ENCODE results near the gene MDP1.
A peak's percentile ranks its signal among the peaks of the same experiment; 100 is the strongest.

The MDP1 gene

DNA sequence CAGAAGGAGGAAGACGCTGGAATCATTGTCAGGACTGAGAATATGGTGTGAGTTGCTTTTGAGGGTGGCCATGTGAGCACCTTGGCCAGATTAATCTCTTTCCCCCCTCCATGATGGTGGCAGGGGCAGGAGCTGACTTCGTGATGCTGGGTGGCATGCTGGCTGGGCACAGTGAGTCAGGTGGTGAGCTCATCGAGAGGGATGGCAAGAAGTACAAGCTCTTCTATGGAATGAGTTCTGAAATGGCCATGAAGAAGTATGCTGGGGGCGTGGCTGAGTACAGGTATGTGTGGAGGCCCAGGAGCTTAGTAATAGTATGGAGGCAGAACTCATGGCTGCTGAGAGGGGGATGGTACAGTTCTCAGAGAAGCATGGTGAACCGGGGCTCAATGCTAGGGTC is 22.3 kb upstream of the MDP1 start:
- H3K4me1 ChIP-seq (ENCODE audit: control insufficient read depth in 2 of 2, insufficient read depth in 2 of 2, low read length in 2 of 2): peaks cover 27 to 28% of the 10 kb centered on the region in 2 donors
- H3K36me3 ChIP-seq (ENCODE audit: control insufficient read depth in 2 of 2, insufficient read depth in 2 of 2, low read length in 2 of 2): peaks cover 53 to 60% of the 10 kb centered on the region in 2 donors
- H3K27me3 ChIP-seq (ENCODE audit: control insufficient read depth in 2 of 2, insufficient read depth in 2 of 2, low read length in 2 of 2): no peaks in the 10 kb centered on the region
- no peaks in the 10 kb centered on the region for H3K9me3 ChIP-seq (ENCODE audit: control insufficient read depth in 2 of 2, low read length in 2 of 2)
- H3K4me3 ChIP-seq (ENCODE audit: low read length in 2 of 2): no peak overlapping the region
- no peak overlapping the region for H3K27ac ChIP-seq (ENCODE audit: low read depth in 2 of 2, low read length in 2 of 2)
- H3K9ac ChIP-seq (ENCODE audit: low read depth in 1 of 2, low read length in 2 of 2): no peak overlapping the region

DNA sequence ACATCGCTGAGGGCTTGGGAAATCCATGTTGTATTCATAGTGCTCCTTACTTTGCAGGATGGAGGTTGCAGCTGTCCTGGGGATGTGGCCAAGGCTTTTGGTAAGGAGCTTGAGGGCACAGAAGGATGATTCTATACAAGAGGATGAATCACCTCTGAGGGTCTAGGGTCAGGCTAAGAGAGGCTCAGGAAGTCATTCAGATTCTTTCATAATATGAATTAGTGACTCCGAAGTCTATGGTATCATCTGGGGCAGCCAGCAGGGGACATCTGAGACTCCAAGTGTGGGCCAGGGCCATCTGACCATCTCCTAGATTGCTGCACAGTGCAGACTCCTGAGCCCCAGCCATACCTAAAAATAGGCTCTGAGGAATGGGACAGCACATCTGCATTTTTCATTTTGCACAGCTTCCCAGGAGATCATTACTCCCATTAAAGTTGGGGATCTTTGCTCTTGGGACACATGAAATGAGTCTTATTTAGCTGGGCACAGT is 21.6 kb upstream of the MDP1 start:
- peaks cover 28 to 30% of the 10 kb centered on the region in 2 donors for H3K4me1 ChIP-seq (ENCODE audit: control insufficient read depth in 2 of 2, insufficient read depth in 2 of 2, low read length in 2 of 2)

GRCh38 chr14:24236689-24237462 is 21.0 kb upstream of the MDP1 start:
- Histone ChIP-seq H3K27ac (ENCODE audit: low read depth in 2 of 2, low read length in 2 of 2) (no peak overlapping the region), H3K9me3 (ENCODE audit: control insufficient read depth in 2 of 2, low read length in 2 of 2) (no peaks in the 10 kb centered on the region), H3K4me1 (ENCODE audit: control insufficient read depth in 2 of 2, insufficient read depth in 2 of 2, low read length in 2 of 2) (peaks cover 26 to 30% of the 10 kb centered on the region in 2 donors), H3K4me3 (ENCODE audit: low read length in 2 of 2) (no peak overlapping the region), H3K36me3 (ENCODE audit: control insufficient read depth in 2 of 2, insufficient read depth in 2 of 2, low read length in 2 of 2) (peaks cover 53 to 60% of the 10 kb centered on the region in 2 donors), H3K27me3 (ENCODE audit: control insufficient read depth in 2 of 2, insufficient read depth in 2 of 2, low read length in 2 of 2) (no peaks in the 10 kb centered on the region), H3K9ac (ENCODE audit: low read depth in 1 of 2, low read length in 2 of 2) (no peak overlapping the region)

More for the DNA sequence above, 21.6 kb upstream of the MDP1 start:
- Histone ChIP-seq H3K9me3 (ENCODE audit: control insufficient read depth in 2 of 2, low read length in 2 of 2) (no peaks in the 10 kb centered on the region), H3K36me3 (ENCODE audit: control insufficient read depth in 2 of 2, insufficient read depth in 2 of 2, low read length in 2 of 2) (peaks cover 53 to 60% of the 10 kb centered on the region in 2 donors), H3K27ac (ENCODE audit: low read depth in 2 of 2, low read length in 2 of 2) (no peak overlapping the region), H3K4me3 (ENCODE audit: low read length in 2 of 2) (no peak overlapping the region), H3K9ac (ENCODE audit: low read depth in 1 of 2, low read length in 2 of 2) (no peak overlapping the region), H3K27me3 (ENCODE audit: control insufficient read depth in 2 of 2, insufficient read depth in 2 of 2, low read length in 2 of 2) (no peaks in the 10 kb centered on the region)

GRCh38 chr14:24235804-24236688 is 20.2 kb upstream of the MDP1 start:
- no peaks in the 10 kb centered on the region for H3K27me3 ChIP-seq (ENCODE audit: control insufficient read depth in 2 of 2, insufficient read depth in 2 of 2, low read length in 2 of 2)
- no peak overlapping the region for H3K9ac ChIP-seq (ENCODE audit: low read depth in 1 of 2, low read length in 2 of 2)
- peaks cover 28 to 30% of the 10 kb centered on the region in 2 donors for H3K4me1 ChIP-seq (ENCODE audit: control insufficient read depth in 2 of 2, insufficient read depth in 2 of 2, low read length in 2 of 2)
- H3K9me3 ChIP-seq (ENCODE audit: control insufficient read depth in 2 of 2, low read length in 2 of 2): no peaks in the 10 kb centered on the region
- H3K4me3 ChIP-seq (ENCODE audit: low read length in 2 of 2): no peak overlapping the region
- H3K27ac ChIP-seq (ENCODE audit: low read depth in 2 of 2, low read length in 2 of 2): no peak overlapping the region
- peaks cover 52 to 59% of the 10 kb centered on the region in 2 donors for H3K36me3 ChIP-seq (ENCODE audit: control insufficient read depth in 2 of 2, insufficient read depth in 2 of 2, low read length in 2 of 2)

GRCh38 chr14:24234095-24235005 is 18.5 kb upstream of the MDP1 start:
- Histone ChIP-seq H3K36me3 (ENCODE audit: control insufficient read depth in 2 of 2, insufficient read depth in 2 of 2, low read length in 2 of 2) (peaks cover 36 to 42% of the 10 kb centered on the region in 2 donors), H3K4me3 (ENCODE audit: low read length in 2 of 2) (no peak overlapping the region), H3K9ac (ENCODE audit: low read depth in 1 of 2, low read length in 2 of 2) (no peak overlapping the region), H3K4me1 (ENCODE audit: control insufficient read depth in 2 of 2, insufficient read depth in 2 of 2, low read length in 2 of 2) (peaks cover 18 to 22% of the 10 kb centered on the region in 2 donors), H3K27me3 (ENCODE audit: control insufficient read depth in 2 of 2, insufficient read depth in 2 of 2, low read length in 2 of 2) (no peaks in the 10 kb centered on the region), H3K9me3 (ENCODE audit: control insufficient read depth in 2 of 2, low read length in 2 of 2) (no peaks in the 10 kb centered on the region), H3K27ac (ENCODE audit: low read depth in 2 of 2, low read length in 2 of 2) (no peak overlapping the region)

- Histone ChIP-seq H3K9me3 (ENCODE audit: control insufficient read depth in 2 of 2, low read length in 2 of 2) (no peaks in the 10 kb centered on the region), H3K4me3 (ENCODE audit: low read length in 2 of 2) (peak overlapping the region; percentile 98), H3K27me3 (ENCODE audit: control insufficient read depth in 2 of 2, insufficient read depth in 2 of 2, low read length in 2 of 2) (no peaks in the 10 kb centered on the region), H3K4me1 (ENCODE audit: control insufficient read depth in 2 of 2, insufficient read depth in 2 of 2, low read length in 2 of 2) (peaks cover 18 to 20% of the 10 kb centered on the region in 2 donors), H3K27ac (ENCODE audit: low read depth in 2 of 2, low read length in 2 of 2) (peak overlapping the region in 1 of 2 donors; percentile 90), H3K9ac (ENCODE audit: low read depth in 1 of 2, low read length in 2 of 2) (no peak overlapping the region), H3K36me3 (ENCODE audit: control insufficient read depth in 2 of 2, insufficient read depth in 2 of 2, low read length in 2 of 2) (peaks cover 33 to 34% of the 10 kb centered on the region in 2 donors)
Measured at GRCh38 chr14:24233538-24233866, 17.6 kb upstream of the MDP1 start.

- Histone ChIP-seq H3K9me3 (ENCODE audit: control insufficient read depth in 2 of 2, low read length in 2 of 2) (no peaks in the 10 kb centered on the region), H3K36me3 (ENCODE audit: control insufficient read depth in 2 of 2, insufficient read depth in 2 of 2, low read length in 2 of 2) (peaks cover 27 to 32% of the 10 kb centered on the region in 2 donors), H3K27ac (ENCODE audit: low read depth in 2 of 2, low read length in 2 of 2) (peak within 1 kb of the TSS; percentile 90 to 93), H3K27me3 (ENCODE audit: control insufficient read depth in 2 of 2, insufficient read depth in 2 of 2, low read length in 2 of 2) (no peaks in the 10 kb centered on the region), H3K9ac (ENCODE audit: low read depth in 1 of 2, low read length in 2 of 2) (peak within 1 kb of the TSS; percentile 59 to 96), H3K4me1 (ENCODE audit: control insufficient read depth in 2 of 2, insufficient read depth in 2 of 2, low read length in 2 of 2) (peaks cover 18 to 19% of the 10 kb centered on the region in 2 donors), H3K4me3 (ENCODE audit: low read length in 2 of 2) (peak within 1 kb of the TSS; percentile 98)
Measured at GRCh38 chr14:24232645-24233537, 17.0 kb upstream of the MDP1 start, which contains the start of gene GMPR2. GMPR2 (plus strand) TSS chr14:24232929; CDS start chr14:24233254, 325 bp downstream.

GRCh38 chr14:24232121-24232644 is 16.3 kb upstream of the MDP1 start, which contains the start of gene NEDD8:
NEDD8 (minus strand) TSS chr14:24232367; CDS start chr14:24232267, 100 bp downstream.
- H3K36me3 ChIP-seq (ENCODE audit: control insufficient read depth in 2 of 2, insufficient read depth in 2 of 2, low read length in 2 of 2): peaks cover 20 to 28% of the 10 kb centered on the region in 2 donors
- H3K27ac ChIP-seq (ENCODE audit: low read depth in 2 of 2, low read length in 2 of 2): peak within 1 kb of the TSS; percentile 90 to 93
- H3K9me3 ChIP-seq (ENCODE audit: control insufficient read depth in 2 of 2, low read length in 2 of 2): no peaks in the 10 kb centered on the region
- H3K4me1 ChIP-seq (ENCODE audit: control insufficient read depth in 2 of 2, insufficient read depth in 2 of 2, low read length in 2 of 2): peaks cover 18 to 19% of the 10 kb centered on the region in 2 donors
- no peaks in the 10 kb centered on the region for H3K27me3 ChIP-seq (ENCODE audit: control insufficient read depth in 2 of 2, insufficient read depth in 2 of 2, low read length in 2 of 2)
- peak within 1 kb of the TSS; percentile 98 for H3K4me3 ChIP-seq (ENCODE audit: low read length in 2 of 2)
- peak within 1 kb of the TSS; percentile 59 to 96 for H3K9ac ChIP-seq (ENCODE audit: low read depth in 1 of 2, low read length in 2 of 2)

Data from mucosa of rectum (tissue), 2 donors.